Activated gamma-delta T cell (primary cell): ENCODE measurements around the gene CHCHD10.
A peak's percentile ranks its signal among the peaks of the same experiment; 100 is the strongest.

Experiments used
- DNase-seq: peaks from one replicate; lab custom pipeline; 2025; lab: John Stamatoyannopoulos, UW

Gene CHCHD10

DNA sequence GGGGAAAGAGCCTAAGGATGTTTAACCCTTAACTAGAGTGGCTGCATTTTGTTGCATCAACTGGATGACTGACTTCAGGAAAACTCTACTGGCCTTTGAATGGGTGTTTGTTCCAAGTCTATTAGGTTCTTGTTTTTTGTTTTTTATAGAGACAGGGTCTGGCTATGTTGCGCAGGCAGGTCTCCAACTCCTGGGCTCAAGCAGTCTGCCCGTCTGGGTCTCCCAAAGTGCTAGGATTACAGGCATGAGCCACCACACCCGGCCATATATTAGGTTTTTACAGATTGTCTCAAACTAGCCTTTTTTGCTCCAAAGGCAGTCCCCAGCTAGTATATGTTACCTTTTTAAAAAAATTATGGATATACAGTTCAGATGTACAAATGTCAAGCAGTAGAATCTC is 20.1 kb upstream of the CHCHD10 start:
- no peak for DNase-seq

DNA sequence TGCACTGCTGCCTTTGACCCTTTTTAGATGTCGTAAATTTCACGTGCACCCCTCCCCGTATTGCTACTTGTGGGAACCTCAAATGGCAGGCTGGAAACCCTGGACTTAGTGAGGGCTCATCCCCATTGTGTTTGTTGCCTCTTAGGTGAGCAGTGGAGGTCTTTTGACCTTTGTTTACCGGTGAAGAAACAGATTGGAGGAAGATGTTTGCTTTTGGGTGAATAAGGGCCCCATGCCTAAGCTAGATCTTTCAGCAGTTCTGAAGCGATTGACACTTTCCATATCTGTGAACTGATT is 19.8 kb upstream of the CHCHD10 start:
- no peak for DNase-seq

GRCh38 chr22:23786752-23787599 is 19.2 kb upstream of the CHCHD10 start, which contains the start of gene SMARCB1:
Gene SMARCB1, plus strand, starts transcription at chr22:23786966. Its CDS starts 204 bp downstream, at chr22:23787170.
- DNase-seq: peak; percentile 89

DNA sequence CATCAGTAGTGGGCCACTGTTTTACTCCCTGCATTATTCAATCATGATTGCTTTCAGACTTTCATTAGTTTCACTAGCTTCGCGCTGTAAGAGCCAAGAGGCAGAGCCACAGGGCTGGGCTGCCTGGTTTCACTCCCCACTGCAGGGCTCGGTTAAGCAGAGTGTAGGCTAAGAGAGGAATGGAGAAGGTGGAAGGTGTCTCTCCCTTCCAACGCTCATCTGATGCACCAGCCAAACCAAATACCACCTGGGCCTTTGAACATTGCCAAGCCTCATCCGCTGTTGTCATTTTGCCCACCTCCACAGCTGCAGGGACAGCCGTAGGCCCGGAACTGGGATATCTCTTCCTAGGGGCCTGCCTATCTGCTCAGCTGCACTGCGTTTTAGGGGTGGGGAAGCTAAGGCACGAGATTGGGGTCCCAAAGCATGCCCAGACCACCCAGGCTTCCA is 18.5 kb upstream of the CHCHD10 start:
- no peak for DNase-seq

- no peak for DNase-seq
Observed at GRCh38 chr22:23784215-23784732, 16.5 kb upstream of the CHCHD10 start.

DNA sequence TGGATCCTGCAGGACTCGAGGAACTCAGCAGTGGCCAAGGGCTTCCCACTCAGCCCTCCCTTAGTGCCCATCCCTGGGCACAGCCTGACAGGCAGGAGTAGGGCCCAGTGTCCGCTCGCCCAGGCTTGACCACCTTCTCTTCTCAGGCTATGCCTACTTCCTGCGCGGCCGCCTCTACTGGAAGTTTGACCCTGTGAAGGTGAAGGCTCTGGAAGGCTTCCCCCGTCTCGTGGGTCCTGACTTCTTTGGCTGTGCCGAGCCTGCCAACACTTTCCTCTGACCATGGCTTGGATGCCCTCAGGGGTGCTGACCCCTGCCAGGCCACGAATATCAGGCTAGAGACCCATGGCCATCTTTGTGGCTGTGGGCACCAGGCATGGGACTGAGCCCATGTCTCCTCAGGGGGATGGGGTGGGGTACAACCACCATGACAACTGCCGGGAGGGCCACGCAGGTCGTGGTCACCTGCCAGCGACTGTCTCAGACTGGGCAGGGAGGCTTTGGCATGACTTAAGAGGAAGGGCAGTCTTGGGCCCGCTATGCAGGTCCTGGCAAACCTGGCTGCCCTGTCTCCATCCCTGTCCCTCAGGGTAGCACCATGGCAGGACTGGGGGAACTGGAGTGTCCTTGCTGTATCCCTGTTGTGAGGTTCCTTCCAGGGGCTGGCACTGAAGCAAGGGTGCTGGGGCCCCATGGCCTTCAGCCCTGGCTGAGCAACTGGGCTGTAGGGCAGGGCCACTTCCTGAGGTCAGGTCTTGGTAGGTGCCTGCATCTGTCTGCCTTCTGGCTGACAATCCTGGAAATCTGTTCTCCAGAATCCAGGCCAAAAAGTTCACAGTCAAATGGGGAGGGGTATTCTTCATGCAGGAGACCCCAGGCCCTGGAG is 15.7 kb upstream of the CHCHD10 start:
- DNase-seq: no peak

GRCh38 chr22:23782703-23783102 is 14.9 kb upstream of the CHCHD10 start:
- DNase-seq: no peak

- no peak for DNase-seq
Observed at GRCh38 chr22:23782252-23782651, 14.5 kb upstream of the CHCHD10 start.

GRCh38 chr22:23781511-23782183 is 13.9 kb upstream of the CHCHD10 start:
- DNase-seq: no peak

DNA sequence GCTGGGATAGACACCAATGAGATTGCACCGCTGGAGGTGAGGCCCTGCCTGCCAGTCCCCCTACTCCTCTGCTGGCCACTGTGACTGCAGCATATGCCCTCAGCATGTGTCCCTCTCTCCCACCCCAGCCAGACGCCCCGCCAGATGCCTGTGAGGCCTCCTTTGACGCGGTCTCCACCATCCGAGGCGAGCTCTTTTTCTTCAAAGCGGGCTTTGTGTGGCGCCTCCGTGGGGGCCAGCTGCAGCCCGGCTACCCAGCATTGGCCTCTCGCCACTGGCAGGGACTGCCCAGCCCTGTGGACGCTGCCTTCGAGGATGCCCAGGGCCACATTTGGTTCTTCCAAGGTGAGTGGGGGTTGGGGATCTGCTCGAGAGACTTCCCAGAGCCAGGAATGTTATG is 13.3 kb upstream of the CHCHD10 start:
- DNase-seq: no peak

- DNase-seq: no peak
Observed at GRCh38 chr22:23780146-23780748, 12.5 kb upstream of the CHCHD10 start.

DNA sequence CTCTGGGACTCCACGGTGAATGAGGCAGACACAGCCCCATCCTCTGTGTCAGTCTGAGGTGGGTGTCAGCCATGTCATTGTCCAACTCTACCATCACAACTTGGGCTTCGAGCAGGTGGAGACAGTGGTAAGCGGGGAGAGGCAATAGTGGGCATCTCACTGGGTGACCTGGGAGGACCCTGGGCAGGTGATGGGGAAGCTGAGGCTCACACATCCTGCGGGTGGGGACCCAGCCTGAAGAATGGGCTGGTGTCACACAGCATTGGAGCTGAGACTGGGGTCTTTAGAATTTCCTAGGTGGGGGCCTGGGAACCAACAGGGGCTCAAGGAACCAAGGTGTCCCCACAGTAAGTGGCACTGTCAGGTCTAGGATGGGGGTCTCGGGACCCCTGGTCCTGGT is 12.0 kb upstream of the CHCHD10 start:
- DNase-seq: no peak

DNA sequence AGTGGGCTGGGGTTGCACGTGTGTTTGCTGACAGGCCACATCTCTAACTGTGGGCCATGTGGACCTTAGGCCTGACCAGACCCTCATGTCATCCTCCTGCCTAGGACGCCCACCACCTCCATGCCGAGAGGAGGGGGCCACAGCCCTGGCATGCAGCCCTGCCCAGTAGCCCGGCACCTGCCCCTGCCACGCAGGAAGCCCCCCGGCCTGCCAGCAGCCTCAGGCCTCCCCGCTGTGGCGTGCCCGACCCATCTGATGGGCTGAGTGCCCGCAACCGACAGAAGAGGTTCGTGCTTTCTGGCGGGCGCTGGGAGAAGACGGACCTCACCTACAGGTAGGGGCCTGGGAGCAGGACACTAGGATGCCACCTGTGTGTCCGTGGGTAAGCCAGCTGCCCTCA is 11.3 kb upstream of the CHCHD10 start:
- no peak for DNase-seq

- DNase-seq: no peak
Observed at GRCh38 chr22:23778577-23778900, 10.8 kb upstream of the CHCHD10 start.

- no peak for DNase-seq
Observed at GRCh38 chr22:23777776-23778576, 10.2 kb upstream of the CHCHD10 start.

- DNase-seq: no peak
Observed at GRCh38 chr22:23775779-23776375, 8.1 kb upstream of the CHCHD10 start.

- DNase-seq: no peak
Observed at GRCh38 chr22:23774922-23775436, 7.2 kb upstream of the CHCHD10 start.

GRCh38 chr22:23774114-23774921 is 6.5 kb upstream of the CHCHD10 start:
- no peak for DNase-seq

GRCh38 chr22:23773483-23774113 is 5.8 kb upstream of the CHCHD10 start:
- no peak for DNase-seq
